UCSD-AML1 (cell line): Measurements from ENCODE around the gene GPN1.
A peak's percentile ranks its signal among the peaks of the same experiment; 100 is the strongest.
"Not testable (repeated sequence)": the region's sequence is repeated elsewhere in the genome, so short reads cannot be mapped to it uniquely, and the experiment has no call there.

Experiments
- DNase-seq: peaks from one replicate; lab custom pipeline; 2025; ENCODE audit not compliant: unreplicated experiment; lab: John Stamatoyannopoulos, UW

Gene GPN1

DNA sequence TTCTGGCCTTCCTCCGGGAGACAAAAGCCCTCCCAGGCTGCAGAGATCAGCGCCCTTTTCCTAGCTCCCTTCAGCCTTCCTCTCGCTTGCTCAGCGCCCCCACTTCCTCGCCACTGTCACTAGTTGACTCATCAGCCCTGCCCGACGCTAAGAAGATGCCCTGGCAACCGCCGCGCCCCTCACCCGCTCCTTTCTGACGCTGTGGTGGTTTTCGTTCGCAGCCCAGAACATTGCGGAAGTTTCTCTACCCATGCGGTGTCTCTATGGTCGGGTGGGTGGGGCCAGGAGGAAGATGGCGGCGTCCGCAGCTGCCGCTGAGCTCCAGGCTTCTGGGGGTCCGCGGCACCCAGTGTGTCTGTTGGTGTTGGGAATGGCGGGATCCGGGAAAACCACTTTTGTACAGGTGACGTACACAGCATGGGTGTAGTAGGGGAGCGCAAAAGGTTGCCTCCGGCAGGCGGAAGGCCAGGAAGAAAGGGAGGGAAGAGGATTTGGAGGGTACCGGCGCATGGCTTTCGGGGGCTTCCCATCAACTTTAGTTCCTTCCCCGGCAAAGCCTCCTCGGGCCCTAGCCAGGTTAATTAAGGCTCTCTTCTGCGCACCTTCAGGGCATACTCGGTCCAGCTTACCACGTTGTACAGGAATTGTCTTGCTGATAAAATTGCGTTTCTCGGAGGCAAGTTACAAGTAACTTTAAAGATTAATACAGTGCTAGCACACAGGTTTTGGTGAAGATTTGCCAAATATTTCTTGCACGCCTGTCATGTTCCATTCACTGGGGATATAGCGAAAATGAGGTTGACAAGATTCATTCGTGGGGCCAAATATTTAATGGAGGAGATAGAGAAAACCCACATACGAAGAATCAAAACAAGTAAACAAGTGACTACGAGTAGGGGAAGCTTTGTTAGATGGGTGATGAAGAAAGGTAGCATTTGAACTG lies at the start of gene GPN1, which contains the start of gene CCDC121:
Gene GPN1, plus strand, starts transcription at position 284 of the 943 bp plus-strand sequence. Its CDS starts 9 bp downstream, at position 293.
Gene CCDC121, minus strand, starts transcription at position 246 of the 943 bp plus-strand sequence. CDS start 1,213 bp downstream, outside the sequence.
- peak; percentile 91 for DNase-seq

DNA sequence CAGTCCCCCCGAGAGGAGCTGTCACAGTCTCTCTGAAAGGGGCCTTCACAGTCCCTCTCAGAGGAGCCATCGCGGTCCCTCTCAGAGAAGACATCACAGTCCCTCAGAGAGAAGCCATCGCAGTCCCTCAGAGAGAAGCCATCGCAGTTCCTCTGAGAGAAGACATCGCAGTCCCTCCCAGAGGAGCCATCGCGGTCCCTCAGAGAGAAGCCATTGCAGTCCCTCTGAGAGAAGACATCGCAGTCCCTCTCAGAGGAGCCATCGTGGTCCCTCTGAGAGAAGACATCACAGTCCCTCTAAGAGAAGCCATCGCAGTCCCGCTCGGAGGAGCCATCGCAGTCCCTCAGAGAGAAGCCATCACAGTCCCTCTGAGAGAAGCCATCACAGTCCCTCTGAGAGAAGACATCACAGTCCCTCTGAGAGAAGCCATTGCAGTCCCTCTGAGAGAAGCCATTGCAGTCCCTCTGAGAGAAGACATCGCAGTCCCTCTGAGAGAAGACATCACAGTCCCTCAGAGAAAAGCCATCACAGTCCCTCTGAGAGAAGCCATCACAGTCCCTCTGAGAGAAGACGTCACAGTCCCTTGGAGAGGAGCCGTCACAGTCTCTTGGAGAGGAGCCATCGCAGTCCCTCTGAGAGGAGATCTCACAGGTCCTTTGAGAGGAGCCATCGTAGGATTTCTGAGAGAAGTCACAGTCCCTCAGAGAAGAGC lies 47.3 kb upstream of the GPN1 start:
- peak; percentile 44 for DNase-seq

DNA sequence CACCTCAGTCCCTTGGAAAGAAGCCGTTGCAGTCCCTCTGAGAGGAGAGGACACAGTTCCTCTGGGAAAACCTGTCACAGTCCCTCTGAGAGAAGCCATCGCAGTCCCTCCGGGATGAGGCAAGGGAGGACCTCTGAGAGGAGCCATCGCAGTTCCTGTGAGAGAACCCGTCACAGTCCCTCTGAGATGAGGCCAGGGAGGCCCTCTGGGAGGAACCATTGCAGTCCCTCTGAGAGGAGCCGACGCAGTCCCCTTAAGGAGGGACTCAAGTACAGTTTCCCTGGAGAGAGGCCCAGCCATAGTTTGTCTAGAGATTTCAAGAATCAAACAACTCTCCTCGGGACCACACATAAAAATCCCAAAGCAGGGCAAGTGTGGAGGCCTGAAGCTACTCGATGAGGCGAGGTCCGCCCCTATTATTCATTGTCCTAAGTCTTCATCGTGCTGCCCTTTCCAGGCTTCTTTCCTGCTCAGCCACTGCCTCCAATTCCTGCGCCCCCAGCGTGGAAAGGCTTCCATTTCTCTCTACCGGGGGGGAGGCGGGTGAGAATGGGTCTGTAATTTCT lies 46.6 kb upstream of the GPN1 start:
- DNase-seq: peak; percentile 27

DNA sequence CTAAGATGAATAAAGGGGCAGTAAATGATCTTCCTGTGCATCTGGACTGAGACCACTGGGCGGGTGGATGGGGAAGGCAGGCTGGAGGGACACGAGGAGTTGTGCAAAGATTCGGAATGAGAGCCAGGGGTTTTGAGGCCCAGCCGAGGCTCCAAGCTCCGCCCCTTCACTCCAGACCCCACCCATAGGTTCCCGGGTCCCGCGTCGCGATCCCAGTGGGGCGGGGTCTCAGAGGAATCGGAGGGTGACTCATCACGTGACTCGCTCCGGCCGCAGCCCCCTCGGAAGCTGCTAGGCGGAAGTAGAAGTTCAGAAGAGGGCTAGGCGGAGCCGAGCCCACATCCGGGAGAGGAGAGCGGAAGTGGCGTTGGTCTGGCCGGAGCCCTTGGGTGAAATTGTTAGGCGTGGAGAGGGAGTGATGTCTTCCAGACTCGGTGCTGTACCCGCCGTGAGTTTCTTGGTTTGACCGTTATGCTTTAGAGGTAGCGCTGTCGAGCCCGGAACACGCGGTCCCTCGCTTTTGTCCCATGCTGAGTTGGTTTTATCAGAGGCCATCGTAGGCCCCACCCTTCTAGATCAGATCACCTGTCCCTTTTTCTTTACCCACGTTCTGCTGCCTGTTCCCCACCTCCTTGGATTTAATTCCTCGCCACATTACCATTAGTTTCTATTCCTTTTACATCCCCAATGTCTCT lies 46.0 kb upstream of the GPN1 start, which contains the start of gene ZNF512:
Gene ZNF512, plus strand, starts transcription at position 348 of the 695 bp plus-strand sequence. Its CDS starts 71 bp downstream, at position 419.
- peak; percentile 95 for DNase-seq

DNA sequence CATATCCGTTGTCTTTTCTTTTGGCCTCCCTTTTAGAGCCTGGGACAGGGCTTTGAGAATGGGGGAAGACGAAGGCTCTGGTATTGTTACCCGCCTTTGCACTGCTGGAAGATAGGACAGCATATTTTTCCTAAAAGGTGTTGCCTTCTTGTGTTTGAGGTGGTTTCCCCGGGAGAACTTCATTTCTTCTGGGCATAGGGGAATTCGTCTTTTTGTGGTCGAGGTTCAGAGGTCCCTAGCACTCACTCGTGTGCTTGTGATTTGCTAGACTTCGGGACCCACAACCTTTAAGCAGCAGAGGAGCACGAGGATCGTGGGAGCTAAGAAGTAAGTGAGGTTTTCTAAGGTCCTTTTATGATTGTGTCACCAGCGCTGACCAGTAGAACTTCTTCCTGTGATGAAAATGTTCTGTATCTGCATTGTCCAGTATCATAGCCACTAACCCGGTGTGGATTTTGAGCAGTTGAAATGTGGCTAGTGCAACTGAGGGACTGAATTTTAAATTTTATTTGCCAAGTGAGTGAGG lies 45.4 kb upstream of the GPN1 start:
- peak; percentile 10 for DNase-seq

DNA sequence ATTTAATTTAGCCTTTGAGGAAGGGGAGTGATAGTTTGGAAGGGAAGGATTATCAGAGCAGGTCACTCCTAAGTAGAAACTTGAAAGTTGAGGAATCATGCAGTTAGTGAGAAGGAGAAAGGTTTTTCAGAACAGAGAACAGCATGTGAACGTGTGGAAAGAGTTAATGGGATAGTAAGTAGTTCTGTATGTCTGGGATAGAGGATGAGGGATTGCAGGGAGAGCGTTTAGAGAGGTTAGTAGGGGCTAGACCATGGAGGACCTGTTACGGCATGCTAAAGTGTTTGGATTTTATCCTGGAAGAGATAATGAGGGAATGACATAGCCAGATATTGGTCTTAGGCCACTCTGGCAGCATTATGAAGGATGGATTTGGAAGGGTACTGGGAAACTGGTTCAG lies 44.3 kb upstream of the GPN1 start:
- no peak for DNase-seq

DNA sequence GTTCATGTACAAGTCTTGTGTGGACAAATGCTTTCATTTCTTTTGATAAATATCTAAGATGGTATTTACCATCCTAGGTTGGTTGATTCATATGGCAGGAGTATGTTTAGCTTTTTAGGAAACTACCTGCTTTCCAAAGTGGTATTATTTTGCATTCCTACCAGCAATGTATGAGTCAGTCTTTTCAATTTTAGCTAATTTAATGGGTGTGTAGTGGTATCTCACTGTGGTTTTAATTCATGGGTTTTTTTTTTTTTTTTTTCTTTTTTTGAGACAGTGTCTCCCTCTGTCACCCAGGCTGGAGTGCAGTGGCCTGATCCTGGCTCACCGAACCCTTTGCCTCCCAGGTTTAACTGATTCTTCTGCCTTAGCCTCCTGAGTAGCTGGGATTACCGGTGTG lies 41.8 kb upstream of the GPN1 start:
- no peak for DNase-seq

DNA sequence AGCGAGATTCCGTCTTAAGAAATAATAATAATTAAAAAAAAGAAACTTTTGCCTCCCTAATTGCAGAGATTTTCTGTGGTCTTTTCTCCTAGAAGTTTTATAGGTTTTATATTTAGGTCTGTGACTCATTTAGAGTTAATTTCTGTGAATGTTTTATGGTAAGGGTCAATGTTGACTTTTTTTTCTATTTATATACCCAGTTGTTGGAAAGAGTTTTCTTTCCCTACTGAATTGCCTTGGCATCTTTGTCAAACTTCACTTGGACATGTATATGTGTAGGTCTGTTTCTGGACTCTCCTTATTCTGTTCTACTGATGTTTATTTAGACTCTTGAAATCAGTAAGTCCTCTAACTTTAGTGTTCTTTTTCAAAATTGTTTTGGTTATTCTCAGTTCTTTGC lies 40.5 kb upstream of the GPN1 start:
- no peak for DNase-seq

DNA sequence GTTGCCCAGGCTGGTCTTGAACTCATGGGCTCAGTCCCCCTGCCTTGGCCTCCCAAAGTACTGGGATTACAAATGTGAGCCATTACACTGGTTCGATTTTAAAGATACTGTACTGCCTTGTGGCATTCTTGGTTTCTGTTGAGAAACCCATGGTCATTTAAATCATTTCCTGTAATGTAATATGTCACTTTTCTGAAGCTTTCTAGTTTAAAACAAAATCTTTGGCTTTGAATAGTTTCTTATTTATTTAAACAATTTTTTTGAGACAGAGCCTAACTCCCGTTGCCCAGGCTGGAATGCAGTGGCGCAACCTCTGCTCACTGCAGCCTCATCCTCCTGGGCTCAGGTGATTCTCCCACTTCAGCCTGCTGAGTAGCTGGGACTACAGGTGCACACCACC lies 37.1 kb upstream of the GPN1 start:
- DNase-seq: no peak

DNA sequence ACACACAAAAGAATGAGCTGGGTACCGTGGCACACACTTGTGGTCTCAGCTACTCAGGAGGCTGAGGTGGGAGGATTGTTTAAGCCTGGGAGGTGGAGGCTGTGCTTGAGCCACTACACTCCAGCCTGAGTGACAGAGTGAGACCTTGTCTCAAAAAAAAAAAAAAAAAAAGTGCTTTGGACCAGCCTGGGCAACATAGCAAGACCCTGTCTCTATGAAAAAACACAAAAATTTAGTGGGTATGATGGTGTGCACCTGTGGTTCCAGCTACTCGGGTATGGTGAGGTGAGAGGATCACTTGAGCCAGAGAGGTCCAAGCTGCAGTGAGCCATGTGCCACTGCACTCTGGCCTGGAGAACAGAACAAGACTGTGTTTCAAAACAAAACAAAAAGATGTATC lies 35.6 kb upstream of the GPN1 start:
- no peak for DNase-seq

DNA sequence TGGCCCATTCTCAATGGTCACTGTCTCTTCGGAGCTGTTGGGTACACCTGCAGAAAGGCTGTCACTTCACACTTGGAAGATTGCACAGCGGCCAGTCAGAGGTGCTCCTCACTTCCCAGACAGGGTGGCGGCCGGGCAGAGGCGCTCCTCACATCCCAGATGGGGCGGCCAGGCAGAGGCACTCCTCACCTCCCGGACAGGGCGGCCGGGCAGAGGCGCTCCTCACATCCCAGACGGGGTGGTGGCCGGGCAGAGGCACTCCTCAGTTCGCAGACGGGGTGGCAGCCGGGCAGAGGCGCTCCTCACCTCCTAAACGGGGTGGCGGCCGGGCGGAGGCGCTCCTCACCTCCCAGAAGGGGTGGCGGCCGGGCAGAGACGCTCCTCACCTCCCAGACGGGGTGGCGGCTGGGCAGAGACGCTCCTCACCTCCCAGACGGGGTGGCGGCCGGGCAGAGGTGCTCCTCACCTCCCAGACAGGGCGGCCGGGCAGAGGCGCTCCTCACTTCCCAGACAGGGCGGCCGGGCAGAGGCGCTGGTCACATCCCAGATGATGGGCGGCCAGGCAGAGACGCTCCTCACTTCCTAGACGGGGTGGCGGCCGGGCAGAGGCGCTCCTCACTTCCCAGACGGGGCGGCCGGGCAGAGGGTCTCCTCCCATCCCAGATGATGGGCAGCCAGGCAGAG lies 34.7 kb upstream of the GPN1 start:
- not testable (repeated sequence) for DNase-seq

DNA sequence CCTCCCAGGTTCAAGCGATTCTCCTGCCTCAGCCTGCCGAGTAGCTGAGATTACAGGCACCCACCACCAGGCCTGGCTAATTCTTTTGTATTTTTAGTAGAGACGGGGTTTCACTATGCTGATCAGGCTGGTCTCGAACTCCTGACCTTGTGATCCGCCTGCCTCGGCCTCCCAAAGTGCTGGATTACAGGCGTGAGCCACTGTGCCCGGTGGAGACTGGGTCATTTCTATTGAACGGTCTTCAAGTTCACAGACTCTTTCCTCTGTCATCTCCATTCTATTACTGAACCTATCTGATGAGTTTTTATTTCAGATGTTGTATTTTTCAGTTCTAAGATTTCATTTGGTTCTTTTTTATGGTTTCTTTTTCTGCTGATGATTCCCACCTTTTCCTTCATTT lies 33.4 kb upstream of the GPN1 start:
- DNase-seq: not testable (repeated sequence)

DNA sequence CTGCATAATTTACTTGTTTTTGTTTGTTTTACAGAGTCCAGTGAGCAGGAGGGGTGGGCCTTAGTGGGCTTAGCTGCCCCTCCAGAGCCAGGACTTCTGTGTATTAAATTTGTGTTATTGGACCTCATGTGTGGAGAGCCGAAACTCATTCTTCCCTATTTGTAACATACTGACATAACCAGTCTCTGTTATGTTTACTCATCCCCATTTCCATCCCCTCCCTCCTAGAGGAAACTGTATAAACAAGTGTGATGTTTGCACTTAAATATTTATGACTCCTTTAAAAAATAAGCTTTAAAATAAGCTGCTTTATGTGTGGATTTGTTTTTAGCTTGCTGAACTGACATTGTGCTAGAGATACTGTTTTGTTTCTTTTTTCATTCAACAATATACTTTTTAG lies 32.2 kb upstream of the GPN1 start:
- no peak for DNase-seq

DNA sequence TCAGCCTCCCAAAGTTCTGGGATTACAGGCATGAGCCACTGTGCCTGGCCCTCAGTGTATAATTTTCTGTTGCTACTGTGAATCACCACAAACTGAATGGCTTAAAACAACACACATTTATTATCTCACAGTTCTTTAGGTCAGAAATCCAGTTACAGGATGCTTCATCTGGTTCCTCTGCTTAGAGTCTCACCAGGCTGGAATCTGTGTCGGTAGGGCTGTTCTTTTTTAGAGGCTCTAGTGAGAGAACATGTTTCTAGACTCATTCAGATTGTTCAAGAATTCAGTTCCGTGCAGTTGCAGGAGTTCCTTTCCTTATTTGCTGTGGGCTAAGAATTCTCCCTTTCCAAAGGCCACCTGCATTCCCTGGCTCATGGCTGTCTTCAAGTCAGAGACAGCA lies 22.2 kb upstream of the GPN1 start:
- DNase-seq: no peak

DNA sequence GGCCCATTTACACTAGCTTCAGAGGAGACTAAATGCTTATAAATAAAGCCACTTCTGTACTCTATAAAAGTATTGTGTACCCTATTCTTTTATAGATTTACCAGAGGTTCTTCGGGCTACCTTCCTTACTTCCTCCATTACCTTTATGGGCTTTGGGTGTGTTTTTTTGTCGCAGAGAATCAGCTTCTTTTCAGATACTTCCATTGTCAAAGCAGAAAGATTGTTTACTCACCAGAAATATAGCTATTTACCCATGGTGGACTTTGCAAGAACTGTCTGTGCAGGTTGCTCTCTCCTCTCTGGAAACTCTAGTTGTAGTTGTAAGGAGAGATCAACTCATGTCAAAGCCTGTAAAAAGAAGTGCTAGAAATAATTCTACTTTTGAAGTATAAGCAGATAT lies 14.9 kb upstream of the GPN1 start:
- DNase-seq: no peak

DNA sequence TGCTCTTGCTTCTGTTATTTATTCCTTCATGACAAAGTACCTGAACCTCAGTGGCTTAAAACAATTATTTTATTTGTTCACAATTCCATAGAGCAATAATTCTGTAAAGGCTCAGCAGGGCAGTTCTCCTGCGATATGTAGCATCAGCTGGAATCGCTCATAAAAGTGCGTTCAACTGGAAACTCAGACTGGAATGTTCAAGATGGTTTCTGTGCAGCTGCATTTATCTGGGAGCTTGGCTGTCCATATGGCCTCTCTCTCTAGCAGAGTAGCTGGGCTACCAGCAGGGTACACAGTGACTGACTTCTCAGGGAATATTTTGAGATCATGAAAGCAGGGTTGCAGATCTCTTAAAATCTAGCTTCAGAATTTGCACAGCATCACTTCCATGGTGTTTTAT lies 13.5 kb upstream of the GPN1 start:
- no peak for DNase-seq

DNA sequence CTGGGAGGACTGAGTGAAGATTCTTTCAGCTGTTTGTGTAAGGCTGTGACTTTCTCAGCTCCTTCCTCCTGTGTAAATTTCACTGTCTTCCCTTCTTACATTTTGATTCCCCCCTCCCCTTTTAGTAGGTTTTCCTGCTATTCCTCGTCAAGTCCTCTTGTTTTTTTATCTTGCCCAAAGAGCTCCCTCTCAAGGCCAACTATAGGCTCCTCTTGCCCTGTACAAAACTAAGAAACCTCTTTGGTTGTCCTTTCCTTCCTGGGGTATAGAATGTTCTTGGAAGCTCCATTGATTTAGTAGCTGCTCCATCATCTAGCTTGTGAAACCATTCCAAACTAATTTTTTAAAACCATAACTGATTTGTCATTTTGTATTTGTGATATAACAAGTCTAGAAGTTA lies 7.3 kb upstream of the GPN1 start:
- DNase-seq: no peak

DNA sequence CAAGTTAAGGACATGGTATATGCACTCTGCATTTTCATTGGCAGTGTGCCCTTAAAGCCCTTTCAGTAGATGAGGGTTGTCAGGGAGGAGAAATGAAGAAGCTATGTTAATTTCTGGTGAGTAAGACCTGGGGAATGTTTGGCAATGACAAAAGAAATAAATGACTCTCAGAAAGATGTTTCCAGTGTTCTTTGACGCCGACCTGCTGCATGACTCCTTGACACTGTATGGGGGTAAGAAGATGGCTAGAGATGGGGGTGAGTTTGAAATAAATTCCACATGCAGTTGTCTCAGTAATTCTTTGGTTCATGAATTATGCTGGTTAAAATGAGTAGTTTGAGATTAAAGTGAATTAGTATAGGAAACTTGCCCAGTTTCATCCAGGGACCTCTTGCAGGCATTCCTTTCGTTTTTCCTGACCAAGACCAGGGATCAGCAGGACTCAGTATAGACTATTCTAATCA lies 5.9 kb upstream of the GPN1 start:
- DNase-seq: no peak

DNA sequence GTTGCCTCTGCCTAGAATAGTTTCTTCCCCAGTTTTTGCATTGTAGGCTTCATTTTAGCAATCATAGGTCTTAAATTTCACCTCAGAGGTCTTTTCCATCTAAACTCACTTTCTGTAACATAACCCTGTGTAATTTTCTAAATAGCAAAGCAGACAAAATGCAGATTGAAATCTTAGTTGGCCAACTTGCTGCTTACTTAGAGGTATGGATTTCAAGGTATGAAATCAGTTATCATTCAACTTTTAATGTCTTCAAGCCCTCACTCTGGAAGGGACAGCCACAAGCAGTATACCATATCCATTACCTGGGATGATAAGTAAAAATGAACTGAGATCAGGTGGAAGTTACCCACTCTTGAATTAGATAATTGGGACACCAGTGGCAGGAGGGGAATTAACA lies 3.9 kb upstream of the GPN1 start:
- no peak for DNase-seq

DNA sequence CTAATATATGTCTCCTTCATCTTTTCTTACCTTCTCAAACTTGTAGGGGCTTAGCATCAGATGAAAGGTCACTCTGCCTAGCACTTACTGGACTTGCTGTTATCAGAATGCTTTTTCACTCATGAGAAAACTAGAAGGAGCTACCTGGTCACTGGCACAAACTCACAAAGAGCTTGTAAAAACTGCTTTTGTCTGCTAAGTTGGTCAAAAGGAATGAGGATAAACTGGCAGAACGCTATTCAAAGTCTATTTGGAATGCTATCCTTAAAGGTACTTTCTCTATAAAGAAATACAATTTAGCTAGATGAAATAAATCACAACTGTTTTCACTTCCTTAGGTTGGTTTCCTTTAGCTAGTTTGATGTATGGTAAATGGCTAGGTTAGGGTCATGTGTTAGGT lies 2.5 kb upstream of the GPN1 start:
- DNase-seq: not testable (repeated sequence)
